ENCODE results near the gene OXSR1. TPM values are rescaled to one million over a fixed set of nuclear protein-coding genes. Genes with fewer than 3 reads are reported as not detected.

The OXSR1 gene
- total and polyA plus RNA-seq, 2 of the 13 experiments (the other 11 are each of a cell fraction or from before 2014, with no cell fraction given): 27.4 to 32.6 TPM

- TF ChIP-seq CCDC6 (CRISPR knock-in tag; IDR thresholded peaks at IDR 0.05) (no peak), ZBTB26 (CRISPR knock-in tag; IDR thresholded peaks at IDR 0.05; ENCODE audit: borderline replicate concordance) (no peak), ATF7 (IDR thresholded peaks at IDR 0.05) (peak; percentile 32; the same call in 1 of the 2 replicates), ATF7 (CRISPR knock-in tag; IDR thresholded peaks at IDR 0.05) (no peak), ZBTB20 (CRISPR knock-in tag; IDR thresholded peaks at IDR 0.05; ENCODE audit: borderline replicate concordance, low read depth) (no peak)
Measured at GRCh38 chr3:38250198-38250597, 84.9 kb downstream of the OXSR1 start (continued).

- Histone ChIP-seq H3K4me2 (ENCODE audit: low read depth, low read length) (no peak overlapping the region), H3K4me3 (replicated peaks in 1 of 3; ENCODE audit: insufficient read depth in 1 of 3, low read depth in 2 of 3, low read length in 3 of 3) (no peak overlapping the region), H3K27ac (ENCODE audit: extremely low read length, insufficient read depth, low read length) (no peak overlapping the region), H4K20me1 (ENCODE audit: insufficient read depth, low read length) (0 out of 2 replicates have a peak, but pooled peaks cover 2% of the 10 kb centered on the region), H3K36me3 (replicated peaks in 1 of 2; ENCODE audit: control insufficient read depth in 1 of 2, insufficient read depth in 2 of 2, low read length in 2 of 2) (peaks cover 21 to 69% of the 10 kb centered on the region in 2 experiments), H3K9ac (ENCODE audit: insufficient read depth, low read depth, low read length) (no peak overlapping the region), H3K27me3 (ENCODE audit: control insufficient read depth in 1 of 2, insufficient read depth in 2 of 2, low read length in 2 of 2) (no peaks in the 10 kb centered on the region; a peak in 1 of 5 replicates), H3K4me1 (ENCODE audit: insufficient read depth, low read length) (peaks cover 22% of the 10 kb centered on the region), H3K79me2 (ENCODE audit: insufficient read depth, low read length) (no peaks in the 10 kb centered on the region), H3K9me3 (ENCODE audit: low read length) (no peaks in the 10 kb centered on the region), H2AFZ (ENCODE audit: low read length) (no peak overlapping the region)
- in situ Hi-C loops (cut with HindIII; ENCODE audit: extremely low pct_ligation_motif_present, low pct_unique_long_range_greater_than_20kb) (no loop called here), intact Hi-C loops (cut with micrococcal nuclease; ENCODE audit: unreplicated experiment) (no loop called here)
- ChIA-PET POLR2A (no interaction called here), CTCF (ENCODE audit: low intra/inter-chr PET ratio, low total read pairs) (no interaction called here)
- ATAC-seq (no peak), DNase-seq (ENCODE audit: low spot score) (no peak), FAIRE-seq (no peak)
- no TSS peak for BruUV-seq (replicated peaks)
- 97% methylated on average over 3 of the region's 4 CpGs for WGBS (ENCODE audit: low lambda C conversion rate)
- TF ChIP-seq NFRKB (IDR thresholded peaks at IDR 0.05) (no peak), BRF2 (CRISPR knock-in tag; IDR thresholded peaks at IDR 0.05) (no peak), ZNF292 (CRISPR knock-in tag; IDR thresholded peaks at IDR 0.05; ENCODE audit: borderline replicate concordance, low read depth) (no peak), GPBP1L1 (CRISPR knock-in tag; IDR thresholded peaks at IDR 0.05) (no peak), HNRNPLL (IDR thresholded peaks at IDR 0.05; ENCODE audit: low read depth, low read length, poor library complexity, severe bottlenecking) (no peak), ZNF414 (CRISPR knock-in tag; IDR thresholded peaks at IDR 0.05) (no peak), THRA (CRISPR knock-in tag; IDR thresholded peaks at IDR 0.05; ENCODE audit: borderline replicate concordance) (no peak), ATF1 (CRISPR knock-in tag; IDR thresholded peaks at IDR 0.05) (no peak), POLR2A (IDR thresholded peaks at IDR 0.05; ENCODE audit: insufficient read depth in 1 of 2, low read depth in 2 of 2, low read length in 2 of 2) (no peak), ZNF143 (CRISPR knock-in tag; IDR thresholded peaks at IDR 0.05) (no peak), ATF3 (CRISPR knock-in tag; IDR thresholded peaks at IDR 0.05) (no peak), POLR2AphosphoS5 (IDR thresholded peaks at IDR 0.05; ENCODE audit: low read depth, low read length) (no peak), TBP (CRISPR knock-in tag; IDR thresholded peaks at IDR 0.05) (no peak), FLYWCH1 (CRISPR knock-in tag; IDR thresholded peaks at IDR 0.05) (no peak)
Measured at GRCh38 chr3:38251197-38251596, 85.9 kb downstream of the OXSR1 start.
